A549 (cell line): ENCODE measurements around the gene ACTN1. TPM values are rescaled to one million over a fixed set of nuclear protein-coding genes. Genes with fewer than 3 reads are reported as not detected.

Experiments
- ATAC-seq, 2 experiments: fragments of 200-7000 bp in 1 of 2; fragments of >200 bp in 1 of 2; cut with Nextera tagmentation in 1 of 2; cut with Tn5 transposase in 1 of 2; 3 replicates each; pipeline versions ENCODE4 v1.8.0 to v1.9.1; 2018 to 2020; ENCODE audit warnings: mild to moderate bottlenecking in 1 of 2, moderate library complexity in 1 of 2
- CTCF ChIA-PET: fragments of 300-600 bp; sonication (Branson Sonifier 250); formaldehyde crosslinking; extraction: SDS; loops from one replicate; lab custom pipeline; 2021; ENCODE audit warnings: antibody characterized with exemption, inconsistent platforms; lab: Yijun Ruan, JAX
- POLR2A ChIA-PET: fragments of 350-600 bp; formaldehyde crosslinking; extraction: SDS; loops from one replicate; lab custom pipeline; 2021; ENCODE audit warnings: antibody characterized with exemption, inconsistent platforms; lab: Yijun Ruan, JAX
- DNase-seq, 2 experiments: peaks; one replicate each; pipeline versions ENCODE4 v3.0.0 to v3.0.0-alpha.2; 2011 to 2016; ENCODE audit warnings: low read depth in 1 of 2, low spot score in 1 of 2
- FAIRE-seq: peaks from 2 replicates; lab custom pipeline; 2011; peaks lifted over from hg19 to GRCh38; lab: Jason Lieb, UNC
- H3K27ac ChIP-seq, 2 experiments: fragments of >200 bp; sonication (Bioruptor Twin); formaldehyde crosslinking; 3 replicates each; pipeline ENCODE4 v1.5.1; 2016 to 2017
- H3K4me1 ChIP-seq: fragments of >200 bp; sonication (Bioruptor Twin); formaldehyde crosslinking; 3 replicates; pipeline ENCODE4 v1.6.1; 2016
- H3K4me2 ChIP-seq: fragments of >200 bp; sonication (Bioruptor Twin); formaldehyde crosslinking; 3 replicates; pipeline ENCODE4 v1.6.1; 2016
- H3K4me3 ChIP-seq: fragments of >200 bp; sonication (Bioruptor Twin); formaldehyde crosslinking; 3 replicates; pipeline ENCODE4 v1.5.1; 2016
- H3K9me3 ChIP-seq: fragments of >200 bp; sonication (Bioruptor Twin); formaldehyde crosslinking; 3 replicates; pipeline ENCODE4 v1.6.1; 2016
- CBX2 ChIP-seq: fragments of 200-600 bp; sonication (generic); IDR thresholded peaks from 2 replicates; pipeline ENCODE4 v1.6.1; 2016; ENCODE audit warnings: low read depth, mild to moderate bottlenecking, borderline replicate concordance
- CBX8 ChIP-seq: fragments of 200-600 bp; sonication (generic); IDR thresholded peaks from 2 replicates; pipeline ENCODE4 v1.6.1; 2016
- EHF ChIP-seq: fragments of 250-450 bp; sonication (Bioruptor Pico); IDR thresholded peaks from 2 replicates; pipeline ENCODE4 v1.5.0; 2020; ENCODE audit warnings: mild to moderate bottlenecking
- EHMT2 ChIP-seq: fragments of 200-600 bp; sonication (generic); IDR thresholded peaks from 2 replicates; pipeline ENCODE4 v1.6.1; 2016; ENCODE audit warnings: antibody characterized with exemption, low read depth, mild to moderate bottlenecking, moderate library complexity
- EP300 ChIP-seq, 2 experiments: fragments of >200 bp; sonication (Bioruptor Twin); formaldehyde crosslinking; IDR thresholded peaks; 2 replicates in 1 of 2; 3 replicates in 1 of 2; pipeline ENCODE4 v1.6.1; 2016 to 2017
- FOSB ChIP-seq: fragments of 250-450 bp; sonication (Bioruptor Pico); IDR thresholded peaks from 2 replicates; pipeline ENCODE4 v1.5.0; 2020; ENCODE audit warnings: mild to moderate bottlenecking, moderate library complexity
- FOSL2 ChIP-seq, 2 experiments: fragments of 450-650 bp in 1 of 2; fragments of >200 bp in 1 of 2; sonication (Bioruptor Twin) in 1 of 2; formaldehyde crosslinking; IDR thresholded peaks; 2 replicates each; pipeline versions ENCODE4 v1.5.0 to v1.6.1; 2016 to 2020; ENCODE audit warnings: mild to moderate bottlenecking in 1 of 2, moderate library complexity in 1 of 2
- FOXS1 ChIP-seq: fragments of 250-450 bp; sonication (Bioruptor Pico); IDR thresholded peaks from 2 replicates; pipeline ENCODE4 v1.5.0; 2020; ENCODE audit warnings: mild to moderate bottlenecking, moderate library complexity
- GATA3 ChIP-seq: IDR thresholded peaks from 2 replicates; pipeline ENCODE4 v1.6.1; 2012; ENCODE audit warnings: borderline replicate concordance
- MAZ ChIP-seq: fragments of 150-350 bp; IDR thresholded peaks from 2 replicates; pipeline ENCODE4 v1.6.1; 2014; ENCODE audit warnings: antibody characterized with exemption, low read depth, low read length, borderline replicate concordance
- NPAS2 ChIP-seq: fragments of 250-450 bp; sonication (Bioruptor Pico); IDR thresholded peaks from 2 replicates; pipeline ENCODE4 v1.8.0; 2022; ENCODE audit warnings: mild to moderate bottlenecking, moderate library complexity, borderline replicate concordance
- NR3C1 ChIP-seq: fragments of >200 bp; sonication (Bioruptor Twin); formaldehyde crosslinking; IDR thresholded peaks from 3 replicates; pipeline ENCODE4 v1.6.1; 2017
- PHF8 ChIP-seq: fragments of 200-600 bp; sonication (generic); IDR thresholded peaks from 2 replicates; pipeline ENCODE4 v1.6.1; 2016; ENCODE audit warnings: low read depth, mild to moderate bottlenecking, antibody characterized with exemption, moderate library complexity, borderline replicate concordance
- RAD21 ChIP-seq, 2 experiments: fragments of >200 bp in 1 of 2; sonication (Bioruptor Twin) in 1 of 2; formaldehyde crosslinking in 1 of 2; IDR thresholded peaks in 1 of 2; conservative IDR thresholded peaks in 1 of 2; 2 replicates in 1 of 2; 3 replicates in 1 of 2; pipeline ENCODE4 v1.6.1; 2012 to 2018; ENCODE audit warnings: inconsistent platforms in 1 of 2
- RCOR1 ChIP-seq: fragments of 150-350 bp; IDR thresholded peaks from 2 replicates; pipeline ENCODE4 v1.6.1; 2014; ENCODE audit warnings: antibody characterized with exemption, low read length, low read depth
- RNF2 ChIP-seq: fragments of 200-600 bp; sonication (generic); IDR thresholded peaks from 2 replicates; pipeline ENCODE4 v1.6.1; 2016; ENCODE audit warnings: low read depth, mild to moderate bottlenecking, antibody characterized with exemption, moderate library complexity, borderline replicate concordance
- ZNF302 ChIP-seq: fragments of 250-450 bp; sonication (Bioruptor Pico); IDR thresholded peaks from 2 replicates; pipeline ENCODE4 v1.9.0; 2021; ENCODE audit warnings: inconsistent platforms, mild to moderate bottlenecking, moderate library complexity
- WGBS: methylation state at CpG from one replicate; pipeline ENCODE4 v1.1.6; 2017; ENCODE audit errors: missing lambda C conversion rate; 5-methylcytosine and 5-hydroxymethylcytosine counted together
- polyA plus RNA-seq, 4 experiments: library from polyadenylated mRNA; depleted of rRNA in 3 of 4; stranded (reverse); fragments of >200 nt; fragmentation: RNase III in 1 of 4; extraction: RNeasy Plus Mini Kit Qiagen cat#74134 plus additional on column Dnase treatment in 1 of 4; gene quantifications; 2 replicates in 3 of 4; 3 replicates in 1 of 4; pipeline ENCODE4 v1.2.3, GENCODE V29; 2011 to 2017
- TF ChIP-seq, protein P1 (sequence below): IDR thresholded peaks from 2 replicates; pipeline ENCODE4 v1.6.1; 2012
- TF ChIP-seq, protein P2 (sequence below): fragments of 150-350 bp; IDR thresholded peaks from 2 replicates; pipeline ENCODE4 v1.6.1; 2014; ENCODE audit warnings: low read depth, mild to moderate bottlenecking, low read length
- TF ChIP-seq, protein P3 (sequence below): IDR thresholded peaks from 2 replicates; pipeline ENCODE4 v1.6.1; 2012
- TF ChIP-seq, protein P4 (sequence below): fragments of >200 bp; sonication (Bioruptor Twin); formaldehyde crosslinking; IDR thresholded peaks from 2 replicates; pipeline ENCODE4 v1.6.1; 2016

Gene ACTN1
- polyA plus RNA-seq, 2 of the 4 experiments (the other 2 are of a cell fraction) = 208 to 245 TPM

DNA sequence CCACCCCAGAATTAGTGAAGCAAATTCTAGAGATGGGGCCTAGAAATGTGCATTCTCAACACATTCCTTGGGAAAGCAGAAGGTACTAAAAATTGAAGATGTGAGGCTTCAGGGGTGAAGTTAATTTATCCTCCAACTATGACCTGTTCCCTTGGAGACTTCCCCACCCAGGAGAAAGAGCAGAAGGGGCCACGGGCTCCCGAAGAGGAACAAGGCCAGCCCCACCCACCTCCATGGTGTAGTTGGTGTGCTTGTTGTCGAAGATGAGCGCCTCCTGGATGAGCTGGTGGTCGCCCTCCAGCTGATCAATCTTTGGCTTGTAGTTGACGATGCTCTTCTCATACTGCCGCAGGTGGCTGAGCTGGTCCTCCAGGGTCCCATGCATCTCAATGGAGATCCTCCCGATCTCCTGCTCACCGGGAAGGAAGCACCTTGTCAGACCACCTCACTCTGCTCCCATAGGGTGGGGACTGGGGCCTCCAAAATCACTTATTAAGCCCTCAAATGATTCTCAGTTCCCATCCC, 98.5 kb downstream of the ACTN1 start:
- FAIRE-seq (no peak), ATAC-seq (no peak), DNase-seq (no peak)
- Histone ChIP-seq H3K9me3 (no peaks in the 10 kb centered on the region), H3K27ac (no peak overlapping the region), H3K4me1 (peaks cover 27% of the 10 kb centered on the region), H3K4me3 (no peak overlapping the region), H3K4me2 (no peak overlapping the region)
- ChIA-PET POLR2A (no interaction called here), CTCF (interaction anchor here (1.4 kb wide), 1 partner anchor 18 kb away, joined by 3 read pairs; no protein-coding TSS in a partner anchor)
- 96% methylated on average over 7 of the region's 9 CpGs for WGBS
- TF ChIP-seq EP300 (IDR thresholded peaks at IDR 0.05) = no peak

DNA sequence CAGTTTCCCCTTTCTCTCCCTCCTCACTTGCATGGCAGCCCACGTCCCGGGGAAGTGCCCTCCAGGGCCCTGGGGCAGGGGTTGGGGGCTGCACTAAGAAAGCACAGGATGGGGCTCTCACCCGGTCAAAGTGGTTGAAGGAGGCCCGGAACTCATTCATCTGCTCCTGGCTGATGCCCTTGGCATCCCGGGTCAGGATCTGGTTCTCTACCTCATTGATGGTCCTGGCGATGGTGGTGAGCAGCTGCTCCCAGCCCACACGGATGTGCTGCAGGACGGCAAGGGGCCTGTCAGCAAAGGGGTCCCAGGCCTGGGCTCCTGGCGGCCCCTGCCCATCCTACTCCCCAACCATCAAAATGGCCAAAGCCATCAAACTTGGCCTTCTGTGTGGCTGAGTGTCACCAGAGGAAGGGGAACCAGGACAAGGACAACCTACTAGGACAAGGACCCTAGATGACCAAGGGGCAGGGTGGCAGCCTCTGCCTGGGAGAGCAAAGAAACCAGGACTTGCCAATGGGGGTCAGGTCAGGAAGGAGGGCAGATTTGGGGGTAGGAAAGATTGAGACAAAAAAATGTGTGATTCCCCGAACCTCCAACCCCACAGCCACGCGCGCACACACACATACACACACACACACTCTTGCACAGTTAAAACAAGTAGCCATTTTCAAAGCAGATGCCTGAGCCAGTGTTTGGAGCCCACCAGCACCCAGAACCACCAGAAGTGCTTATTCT, 99.1 kb downstream of the ACTN1 start:
- no peak for TF ChIP-seq EHF
- no peak for TF ChIP-seq NPAS2 (CRISPR knock-in tag)
- TF ChIP-seq, protein P1, sequence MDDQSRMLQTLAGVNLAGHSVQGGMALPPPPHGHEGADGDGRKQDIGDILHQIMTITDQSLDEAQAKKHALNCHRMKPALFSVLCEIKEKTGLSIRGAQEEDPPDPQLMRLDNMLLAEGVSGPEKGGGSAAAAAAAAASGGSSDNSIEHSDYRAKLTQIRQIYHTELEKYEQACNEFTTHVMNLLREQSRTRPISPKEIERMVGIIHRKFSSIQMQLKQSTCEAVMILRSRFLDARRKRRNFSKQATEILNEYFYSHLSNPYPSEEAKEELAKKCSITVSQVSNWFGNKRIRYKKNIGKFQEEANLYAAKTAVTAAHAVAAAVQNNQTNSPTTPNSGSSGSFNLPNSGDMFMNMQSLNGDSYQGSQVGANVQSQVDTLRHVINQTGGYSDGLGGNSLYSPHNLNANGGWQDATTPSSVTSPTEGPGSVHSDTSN = no peak
- no peak for TF ChIP-seq GATA3
- no peak for TF ChIP-seq CBX8
- no peak for TF ChIP-seq EP300 (IDR thresholded peaks at IDR 0.05)
- no peak for TF ChIP-seq PHF8
- no peak for TF ChIP-seq RAD21 (conservative IDR thresholded peaks at IDR 0.05 in 1 of 2, IDR thresholded peaks at IDR 0.05 in 1 of 2)
- TF ChIP-seq, protein P2, sequence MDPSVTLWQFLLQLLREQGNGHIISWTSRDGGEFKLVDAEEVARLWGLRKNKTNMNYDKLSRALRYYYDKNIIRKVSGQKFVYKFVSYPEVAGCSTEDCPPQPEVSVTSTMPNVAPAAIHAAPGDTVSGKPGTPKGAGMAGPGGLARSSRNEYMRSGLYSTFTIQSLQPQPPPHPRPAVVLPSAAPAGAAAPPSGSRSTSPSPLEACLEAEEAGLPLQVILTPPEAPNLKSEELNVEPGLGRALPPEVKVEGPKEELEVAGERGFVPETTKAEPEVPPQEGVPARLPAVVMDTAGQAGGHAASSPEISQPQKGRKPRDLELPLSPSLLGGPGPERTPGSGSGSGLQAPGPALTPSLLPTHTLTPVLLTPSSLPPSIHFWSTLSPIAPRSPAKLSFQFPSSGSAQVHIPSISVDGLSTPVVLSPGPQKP = no peak
- TF ChIP-seq ZNF302 = no peak
- no peak for TF ChIP-seq FOSB
- no peak for TF ChIP-seq CBX2
- TF ChIP-seq, all 56 proteins: peak for 0
- H3K4me1 ChIP-seq = peaks cover 20% of the 10 kb centered on the region
- ATAC-seq (no peak), FAIRE-seq (no peak), DNase-seq (no peak)
- CTCF ChIA-PET = interaction anchor here (1.4 kb wide), 1 partner anchor 17 kb away, joined by 3 read pairs; no protein-coding TSS in a partner anchor
- no peak overlapping the region for H3K4me3 ChIP-seq
- POLR2A ChIA-PET = no interaction called here
- H3K27ac ChIP-seq = no peak overlapping the region
- no peak overlapping the region for H3K4me2 ChIP-seq
- 91% methylated on average over 13 of the region's 13 CpGs for WGBS
- no peaks in the 10 kb centered on the region for H3K9me3 ChIP-seq

DNA sequence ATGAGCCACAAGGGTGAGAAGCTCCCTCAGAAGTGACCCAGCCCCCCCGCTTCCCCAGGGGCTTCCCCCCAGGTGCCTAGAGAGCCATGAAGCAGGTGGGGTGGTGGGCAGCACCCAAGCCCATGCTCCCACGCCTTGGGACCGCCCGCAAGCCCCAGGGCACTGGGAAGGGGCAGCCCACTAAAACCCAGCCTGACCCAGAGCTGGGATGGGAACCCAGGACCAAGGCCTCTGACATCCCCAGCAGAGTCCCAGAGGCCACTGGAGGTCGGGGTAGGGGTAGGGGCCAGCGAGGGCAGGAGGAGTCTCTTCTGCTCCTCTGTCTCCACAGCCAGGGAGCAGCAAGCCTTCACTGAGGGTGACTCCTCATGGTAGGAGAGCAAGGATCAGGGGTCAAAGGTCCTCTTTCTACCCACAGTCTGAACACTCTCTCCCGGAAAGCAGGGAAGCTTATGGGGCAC, 99.8 kb downstream of the ACTN1 start:
- peak overlapping the region in 1 of 2 experiments; percentile 19; a peak in 1 of 6 replicates for H3K27ac ChIP-seq
- no peak for ATAC-seq
- ChIA-PET POLR2A (no interaction called here), CTCF (interaction anchor here (1.4 kb wide), 1 partner anchor 16 kb away, joined by 3 read pairs; no protein-coding TSS in a partner anchor)
- no peak for DNase-seq
- TF ChIP-seq, protein P3, sequence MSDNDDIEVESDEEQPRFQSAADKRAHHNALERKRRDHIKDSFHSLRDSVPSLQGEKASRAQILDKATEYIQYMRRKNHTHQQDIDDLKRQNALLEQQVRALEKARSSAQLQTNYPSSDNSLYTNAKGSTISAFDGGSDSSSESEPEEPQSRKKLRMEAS = no peak
- no peak for TF ChIP-seq NR3C1
- no peak for TF ChIP-seq RCOR1
- TF ChIP-seq EHMT2 = no peak
- TF ChIP-seq FOXS1 = no peak
- no peak for TF ChIP-seq RNF2
- TF ChIP-seq, protein P4, sequence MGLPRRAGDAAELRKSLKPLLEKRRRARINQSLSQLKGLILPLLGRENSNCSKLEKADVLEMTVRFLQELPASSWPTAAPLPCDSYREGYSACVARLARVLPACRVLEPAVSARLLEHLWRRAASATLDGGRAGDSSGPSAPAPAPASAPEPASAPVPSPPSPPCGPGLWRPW = no peak
- TF ChIP-seq FOSL2 (IDR thresholded peaks at IDR 0.05) = no peak
- TF ChIP-seq FOSL2 (CRISPR knock-in tag; IDR thresholded peaks at IDR 0.05) = no peak
- TF ChIP-seq MAZ = no peak
- H3K4me3 ChIP-seq = no peak overlapping the region
- 93% methylated on average over 1 of the region's 7 CpGs for WGBS
- no peak overlapping the region for H3K4me2 ChIP-seq
- H3K9me3 ChIP-seq = no peaks in the 10 kb centered on the region
- peaks cover 14% of the 10 kb centered on the region for H3K4me1 ChIP-seq
- FAIRE-seq = no peak
